Fibroblast of skin of scalp (primary cell): Measurements from ENCODE around the gene SSU72.
A peak's percentile ranks its signal among the peaks of the same experiment; 100 is the strongest.
"Not testable (repeated sequence)": the region's sequence is repeated elsewhere in the genome, so short reads cannot be mapped to it uniquely, and the experiment has no call there.

Experiments used
- DNase-seq: peaks from one replicate; pipeline ENCODE4 v3.0.0-alpha.2; 2013

Gene SSU72

DNA sequence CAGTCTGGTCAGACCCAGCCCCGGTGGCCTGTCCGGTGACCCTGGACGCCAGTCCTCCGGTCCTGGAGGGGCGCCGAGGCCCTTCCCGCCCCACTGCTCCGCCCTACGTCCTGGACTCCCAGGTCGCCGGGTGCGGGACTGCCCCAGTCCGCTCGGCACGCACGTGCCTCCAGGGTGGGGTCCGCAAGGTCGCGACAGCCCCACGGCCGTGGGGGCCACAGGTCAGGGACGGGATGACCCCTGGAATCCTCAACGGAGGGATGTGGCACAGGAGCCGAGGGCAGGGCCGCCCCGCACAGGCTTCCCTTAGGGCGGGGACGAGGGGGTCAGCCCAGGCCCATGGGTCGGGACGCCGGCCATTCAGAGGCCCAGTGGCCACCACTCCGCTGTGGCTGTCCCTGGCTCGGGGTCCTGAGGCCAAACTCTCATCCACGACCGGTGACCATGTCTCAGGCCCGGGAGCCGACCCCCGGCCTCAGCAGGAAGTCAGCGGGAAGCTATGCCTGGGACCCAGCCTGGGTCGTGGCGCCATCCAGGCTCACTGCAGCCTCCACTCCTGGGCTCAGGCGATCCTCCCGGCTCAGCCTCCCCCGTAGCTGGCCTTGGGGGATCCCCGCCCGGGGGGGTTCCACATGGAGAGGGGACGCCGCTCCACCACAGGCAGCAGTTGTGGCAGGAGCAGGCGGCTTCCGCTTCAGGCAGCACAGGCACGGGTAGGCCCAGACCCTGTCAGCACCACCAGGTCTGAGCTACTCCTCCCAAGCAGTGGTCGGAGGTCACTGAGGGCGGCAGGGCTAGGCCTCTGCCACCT lies 33.6 kb downstream of the SSU72 start:
- DNase-seq = no peak

- peak; percentile 84 for DNase-seq
Measured at GRCh38 chr1:1540090-1540817, 34.4 kb downstream of the SSU72 start, which contains the start of gene TMEM240. TSS of gene TMEM240 (minus strand) at chr1:1540624. CDS start at chr1:1540346, 278 bp downstream.

- peak; percentile 28 for DNase-seq
Measured at GRCh38 chr1:1539310-1540089, 35.2 kb downstream of the SSU72 start.

GRCh38 chr1:1538989-1539309 lies 35.7 kb downstream of the SSU72 start:
- no peak for DNase-seq

DNA sequence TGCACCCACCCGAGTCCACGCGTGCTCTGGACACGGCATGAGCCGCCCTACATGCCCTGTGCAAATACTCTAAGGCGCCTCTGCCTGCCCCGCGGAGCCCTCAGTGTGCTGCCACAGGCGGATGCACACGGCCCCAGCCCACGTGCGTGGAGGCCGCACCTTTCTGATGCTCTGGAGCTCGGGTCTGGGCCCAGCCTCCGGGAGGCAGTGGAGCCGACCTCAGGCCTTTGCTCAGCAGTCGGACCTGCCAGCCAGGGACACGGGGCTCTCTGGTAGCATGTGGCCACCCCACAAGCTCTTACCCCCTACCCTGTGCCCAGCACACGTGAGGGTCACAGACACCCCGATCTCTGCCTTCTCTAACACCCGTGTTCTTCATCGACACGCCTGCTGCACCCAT lies 36.3 kb downstream of the SSU72 start:
- DNase-seq = no peak

DNA sequence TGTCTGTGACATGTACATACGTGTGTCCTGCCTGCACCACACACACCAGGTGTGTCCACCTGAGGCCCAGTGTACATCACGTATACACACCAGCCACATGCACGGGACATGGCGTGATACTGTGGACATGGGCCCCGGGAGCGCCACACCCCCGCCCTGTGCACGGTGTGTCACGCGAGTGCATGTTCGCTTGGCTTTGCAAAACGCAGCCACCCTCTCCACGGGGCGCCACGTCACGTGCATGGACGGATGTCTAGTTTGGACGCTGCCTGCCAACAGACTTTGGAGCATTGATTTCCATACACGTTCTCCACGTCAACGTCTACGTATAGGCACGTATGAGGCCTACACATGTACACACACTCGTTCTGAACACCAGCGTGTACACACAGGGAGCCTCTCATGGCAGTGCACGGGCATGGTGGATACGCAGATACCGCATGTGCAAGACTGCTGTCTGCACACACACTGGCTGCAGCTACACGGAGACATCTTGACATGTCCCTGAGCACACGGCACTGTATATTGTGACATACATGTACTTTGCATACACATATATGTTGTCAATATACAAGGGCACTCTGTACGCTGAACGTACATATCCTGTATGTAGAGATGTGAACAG lies 36.9 kb downstream of the SSU72 start:
- DNase-seq = no peak

DNA sequence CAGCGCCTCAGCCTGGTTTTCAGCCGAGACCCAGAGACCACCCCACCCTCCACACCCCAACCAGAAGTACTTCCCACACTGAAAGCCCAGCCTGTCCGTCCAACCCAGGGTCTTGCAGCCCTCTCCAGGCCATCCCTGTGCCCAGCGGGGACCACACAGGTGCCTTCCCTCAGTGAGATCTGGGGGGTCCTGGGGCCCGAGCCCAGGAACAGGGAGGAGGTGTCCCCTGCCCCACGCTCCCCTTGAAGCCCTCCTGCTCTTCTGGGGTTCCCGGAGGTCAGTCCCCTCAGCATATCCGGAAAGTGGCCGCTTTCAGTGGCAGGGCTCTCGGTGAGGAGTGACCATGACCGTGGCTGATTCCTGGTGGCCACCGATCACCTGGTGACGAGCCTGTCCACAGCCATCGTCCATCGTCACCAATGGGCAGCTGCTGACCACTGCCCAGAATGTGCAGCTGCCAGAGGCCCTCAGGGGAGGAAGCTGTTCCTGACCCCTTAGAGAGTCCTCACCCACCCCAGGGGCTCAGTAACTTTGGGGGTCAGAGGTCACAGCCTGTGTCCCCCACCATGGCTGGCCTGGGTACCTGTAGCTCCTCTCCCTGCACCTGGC lies 37.6 kb downstream of the SSU72 start:
- DNase-seq = no peak

- no peak for DNase-seq
Measured at GRCh38 chr1:1536019-1536937, 38.4 kb downstream of the SSU72 start.

GRCh38 chr1:1535201-1536018 lies 39.3 kb downstream of the SSU72 start:
- DNase-seq = no peak

GRCh38 chr1:1534401-1535154 lies 40.1 kb downstream of the SSU72 start:
- DNase-seq = no peak

- not testable (repeated sequence) for DNase-seq
Measured at GRCh38 chr1:1533894-1534291, 40.8 kb downstream of the SSU72 start.

GRCh38 chr1:1533176-1533893 lies 41.3 kb downstream of the SSU72 start:
- not testable (repeated sequence) for DNase-seq

DNA sequence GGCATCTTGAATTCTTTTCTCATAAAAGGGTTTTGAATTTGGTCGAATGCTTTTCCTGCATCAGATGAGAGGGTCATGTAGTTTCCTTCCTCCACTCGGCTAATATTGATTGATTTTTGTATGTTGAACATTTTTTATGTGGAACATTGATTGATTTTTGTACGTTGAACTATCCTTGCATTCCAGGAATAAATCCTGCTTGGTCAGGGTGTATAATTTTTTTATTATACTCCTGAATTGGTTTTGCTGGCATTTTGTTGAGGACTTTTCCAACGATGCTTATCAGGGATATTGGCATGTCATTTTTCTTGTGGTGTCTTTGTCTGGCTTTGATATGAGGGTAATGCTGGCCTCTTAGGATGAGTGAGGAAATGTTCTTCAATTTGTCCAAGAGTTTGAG lies 42.7 kb downstream of the SSU72 start:
- no peak for DNase-seq

DNA sequence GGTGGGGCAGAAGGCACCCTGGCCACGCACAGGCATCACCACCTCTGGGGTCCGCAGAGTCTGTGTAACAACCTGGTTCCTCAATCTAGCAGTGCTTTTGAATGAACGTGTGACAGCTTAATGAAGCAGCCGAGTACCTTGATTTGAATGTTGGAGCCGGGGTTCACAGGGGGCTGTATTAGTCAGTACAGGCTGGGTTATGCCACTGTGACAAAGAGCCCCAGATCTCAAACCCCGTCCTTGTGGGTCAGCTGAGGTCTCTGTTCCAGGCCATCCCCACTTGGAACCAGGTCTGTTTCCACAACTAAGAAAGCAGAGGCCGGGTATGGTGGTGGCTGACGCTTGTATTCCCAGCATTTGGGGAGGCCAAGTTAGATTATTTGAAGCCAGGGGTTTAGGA lies 44.7 kb downstream of the SSU72 start:
- no peak for DNase-seq

DNA sequence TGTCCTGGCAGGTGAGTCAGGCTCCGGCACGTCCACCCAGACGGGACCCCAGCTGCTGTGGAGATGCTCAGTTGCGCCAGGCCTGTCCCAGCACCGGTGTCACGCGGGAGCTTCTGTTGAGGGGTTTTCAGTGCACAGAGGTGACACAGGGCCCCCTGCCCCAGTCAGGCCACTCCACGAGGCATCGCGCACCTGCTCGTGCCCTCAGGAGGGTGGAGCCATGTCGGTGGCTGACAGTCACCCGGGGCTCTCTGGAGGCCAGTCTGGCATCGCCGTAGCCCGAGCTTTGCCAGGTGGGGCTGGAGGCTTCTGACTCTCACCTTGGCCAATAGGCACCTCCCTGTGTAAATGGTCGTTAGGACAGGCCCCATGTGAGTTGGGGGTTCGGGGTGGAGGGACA lies 45.3 kb downstream of the SSU72 start:
- DNase-seq = no peak

DNA sequence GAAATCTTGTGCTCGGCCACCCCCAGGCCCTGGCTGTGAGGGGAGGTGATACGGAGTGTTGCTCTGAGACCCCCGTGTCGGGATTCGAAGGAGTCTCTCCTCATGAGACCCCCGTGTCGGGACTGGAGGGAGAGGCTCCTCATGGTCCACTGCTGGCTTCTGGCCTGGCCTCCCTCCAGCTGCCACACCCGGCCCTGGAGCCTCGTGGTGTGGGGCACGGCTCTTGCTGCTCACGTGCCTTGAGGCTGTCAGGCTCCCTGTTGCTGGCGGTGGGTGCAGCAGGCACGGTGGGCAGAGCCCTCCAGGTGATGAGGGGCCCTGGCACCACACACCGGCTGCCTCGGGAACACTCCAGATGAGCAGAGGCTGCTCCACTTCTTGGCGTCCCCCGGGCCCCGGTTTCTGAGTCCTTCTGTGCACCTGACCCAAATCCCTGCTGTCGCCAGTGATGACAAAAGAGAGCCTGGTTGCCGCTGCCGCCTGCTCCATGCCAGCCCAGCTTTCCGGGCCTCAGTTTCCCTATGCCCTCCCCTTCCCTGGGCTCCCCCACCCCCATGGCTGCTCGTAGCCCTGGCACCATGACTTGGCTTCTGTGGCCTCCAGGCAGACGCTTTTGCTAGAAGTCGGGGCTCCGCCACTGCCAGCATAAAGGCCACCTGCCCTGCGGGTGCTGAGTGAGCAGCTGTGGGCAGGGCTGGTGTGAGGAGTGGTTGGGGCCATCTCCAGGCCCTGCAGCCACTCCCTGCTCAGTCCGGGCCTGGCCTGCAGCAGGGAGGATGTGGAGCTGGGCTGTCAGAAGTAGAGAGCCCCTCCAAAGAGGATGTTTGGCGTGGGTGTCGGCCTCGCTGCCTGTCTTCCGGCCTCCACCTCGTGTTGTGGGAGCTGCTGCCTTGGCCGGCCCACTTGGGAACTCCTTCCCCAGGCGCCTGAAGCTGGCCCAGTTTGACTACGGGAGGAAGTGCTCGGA lies 46.1 kb downstream of the SSU72 start:
- no peak for DNase-seq

DNA sequence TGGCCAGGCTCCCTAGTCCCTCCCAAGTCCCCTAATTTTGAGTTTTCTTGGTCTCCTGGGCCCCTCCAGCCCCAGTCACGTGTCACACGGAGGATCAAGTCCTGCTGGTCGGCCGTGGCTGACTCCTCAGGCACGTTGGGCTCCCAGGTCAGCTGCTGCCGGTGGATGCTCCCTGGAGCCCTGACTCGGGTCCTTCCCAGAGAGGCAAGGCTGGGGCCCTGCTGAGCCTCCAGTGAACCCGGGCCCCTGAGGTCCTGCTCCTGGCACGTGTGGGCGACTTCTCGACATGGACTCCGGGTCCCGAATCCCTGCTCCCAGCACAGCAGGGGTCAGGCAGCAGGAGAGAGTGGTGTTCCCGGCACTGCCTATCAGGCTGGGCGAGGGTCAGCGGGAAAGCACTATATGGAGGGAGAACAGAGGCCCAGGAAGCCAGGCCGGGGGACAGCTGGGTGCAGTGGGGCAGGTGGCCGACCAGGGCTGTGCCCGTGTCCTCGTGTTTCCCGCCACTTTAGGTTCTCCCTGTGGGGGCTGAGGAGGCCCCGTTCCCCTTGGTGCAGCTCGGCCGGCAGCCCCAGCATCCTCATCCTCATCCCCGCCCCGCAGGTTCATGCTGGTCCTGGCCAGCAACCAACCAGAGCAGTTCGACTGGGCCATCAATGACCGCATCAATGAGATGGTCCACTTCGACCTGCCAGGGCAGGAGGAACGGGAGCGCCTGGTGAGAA lies 47.4 kb downstream of the SSU72 start:
- no peak for DNase-seq
